Astrocyte (in vitro differentiated cells and primary cell): ENCODE measurements around the gene ZFHX3.

Source experiments
- CTCF ChIP-seq: IDR thresholded peaks from 2 replicates; pipeline ENCODE4 v1.5.1; 2011; ENCODE audit warnings: low read depth, mild to moderate bottlenecking, inconsistent platforms, low read length, moderate library complexity; ENCODE audit not compliant: insufficient read depth
- EZH2 ChIP-seq: IDR thresholded peaks from 2 replicates; pipeline ENCODE4 v1.6.1; 2012; ENCODE audit warnings: mild to moderate bottlenecking, low read length, inconsistent platforms; ENCODE audit not compliant: insufficient read depth

GRCh38 chr16:72805486-72805885, 242.4 kb downstream of the ZFHX3 start:
- TF ChIP-seq CTCF = no peak
- TF ChIP-seq EZH2 = no peak
